ENCODE measurements around the gene ACTN2.

ACTN2 gene

DNA sequence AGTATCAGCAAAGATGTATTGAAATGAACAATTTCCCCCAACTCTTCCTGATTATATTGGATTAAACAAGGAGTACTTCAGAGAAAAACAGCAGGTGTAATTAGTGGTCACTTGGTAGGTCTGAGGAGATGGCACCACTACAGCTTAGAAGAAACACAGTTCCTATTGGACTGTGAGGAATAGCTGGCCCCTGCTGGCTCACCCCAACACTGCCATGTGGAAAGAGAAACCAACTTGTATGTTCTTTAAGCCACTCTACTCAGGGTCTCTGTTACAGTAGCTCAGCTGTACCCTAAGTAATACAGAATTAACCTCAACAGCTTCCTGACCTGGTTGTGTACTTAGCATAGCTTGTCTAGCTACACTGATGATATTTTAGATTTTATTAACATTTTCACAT, 82.3 kb downstream of the ACTN2 start:
- no peaks in the 10 kb centered on the region for H4K20me1 ChIP-seq (ENCODE audit: insufficient read depth, low read length)
- no peaks in the 10 kb centered on the region for H3K9me3 ChIP-seq (ENCODE audit: insufficient read depth, low read length)
- H3K4me2 ChIP-seq (ENCODE audit: low read length) = no peak overlapping the region
- H3K79me2 ChIP-seq (ENCODE audit: low read length) = no peaks in the 10 kb centered on the region
- no peak overlapping the region for H3K27ac ChIP-seq (ENCODE audit: low read length)
- H3K36me3 ChIP-seq (replicated peaks; ENCODE audit: low read depth, low read length) = no peaks in the 10 kb centered on the region
- H3K9ac ChIP-seq (ENCODE audit: low read length) = no peak overlapping the region
- TF ChIP-seq, protein P1, sequence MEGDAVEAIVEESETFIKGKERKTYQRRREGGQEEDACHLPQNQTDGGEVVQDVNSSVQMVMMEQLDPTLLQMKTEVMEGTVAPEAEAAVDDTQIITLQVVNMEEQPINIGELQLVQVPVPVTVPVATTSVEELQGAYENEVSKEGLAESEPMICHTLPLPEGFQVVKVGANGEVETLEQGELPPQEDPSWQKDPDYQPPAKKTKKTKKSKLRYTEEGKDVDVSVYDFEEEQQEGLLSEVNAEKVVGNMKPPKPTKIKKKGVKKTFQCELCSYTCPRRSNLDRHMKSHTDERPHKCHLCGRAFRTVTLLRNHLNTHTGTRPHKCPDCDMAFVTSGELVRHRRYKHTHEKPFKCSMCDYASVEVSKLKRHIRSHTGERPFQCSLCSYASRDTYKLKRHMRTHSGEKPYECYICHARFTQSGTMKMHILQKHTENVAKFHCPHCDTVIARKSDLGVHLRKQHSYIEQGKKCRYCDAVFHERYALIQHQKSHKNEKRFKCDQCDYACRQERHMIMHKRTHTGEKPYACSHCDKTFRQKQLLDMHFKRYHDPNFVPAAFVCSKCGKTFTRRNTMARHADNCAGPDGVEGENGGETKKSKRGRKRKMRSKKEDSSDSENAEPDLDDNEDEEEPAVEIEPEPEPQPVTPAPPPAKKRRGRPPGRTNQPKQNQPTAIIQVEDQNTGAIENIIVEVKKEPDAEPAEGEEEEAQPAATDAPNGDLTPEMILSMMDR (IDR thresholded peaks at IDR 0.05; ENCODE audit: low read depth, low read length) = no peak
- no peaks in the 10 kb centered on the region for H3K4me1 ChIP-seq (ENCODE audit: low read length)
- H3K4me3 ChIP-seq (ENCODE audit: low read length) = no peak overlapping the region
- no peak overlapping the region for H2AFZ ChIP-seq (ENCODE audit: low read depth, low read length)
- peaks cover 37% of the 10 kb centered on the region for H3K27me3 ChIP-seq (ENCODE audit: low read depth, low read length)

DNA sequence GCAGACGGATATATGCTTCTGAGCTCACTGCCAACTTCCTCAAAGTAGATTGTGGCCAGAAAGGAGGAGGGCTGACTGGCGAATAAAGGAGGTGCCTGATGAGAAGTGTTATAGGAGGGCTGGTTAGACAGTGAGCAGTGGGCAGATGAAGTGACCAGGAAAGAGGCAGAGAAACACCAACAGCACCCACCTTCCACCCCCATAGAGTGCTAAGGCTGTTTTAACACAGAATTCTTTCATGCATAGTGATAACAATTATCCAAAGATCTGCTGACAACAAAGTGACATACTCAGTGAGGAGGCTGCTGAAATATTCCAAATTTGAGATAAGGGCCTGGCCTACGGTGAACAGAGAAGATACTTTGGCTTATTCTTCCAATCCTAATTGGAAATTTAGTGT, 87.6 kb downstream of the ACTN2 start:
- H3K27me3 ChIP-seq (ENCODE audit: low read depth, low read length) = peaks cover 16% of the 10 kb centered on the region
- no peaks in the 10 kb centered on the region for H3K4me1 ChIP-seq (ENCODE audit: low read length)
- TF ChIP-seq EZH2phosphoT487 (IDR thresholded peaks at IDR 0.05; ENCODE audit: low read depth) = no peak
- TF ChIP-seq, protein P1 (IDR thresholded peaks at IDR 0.05; ENCODE audit: low read depth, low read length) = no peak
- no peaks in the 10 kb centered on the region for H3K79me2 ChIP-seq (ENCODE audit: low read length)
- no peaks in the 10 kb centered on the region for H4K20me1 ChIP-seq (ENCODE audit: insufficient read depth, low read length)
- H3K9ac ChIP-seq (ENCODE audit: low read length) = no peak overlapping the region
- H3K9me3 ChIP-seq (ENCODE audit: insufficient read depth, low read length) = 0 out of 2 replicates have a peak, but pooled peaks cover 3% of the 10 kb centered on the region
- no peak overlapping the region for H2AFZ ChIP-seq (ENCODE audit: low read depth, low read length)
- H3K36me3 ChIP-seq (replicated peaks; ENCODE audit: low read depth, low read length) = no peaks in the 10 kb centered on the region
- H3K27ac ChIP-seq (ENCODE audit: low read length) = no peak overlapping the region
- no peak overlapping the region for H3K4me2 ChIP-seq (ENCODE audit: low read length)
- H3K4me3 ChIP-seq (ENCODE audit: low read length) = no peak overlapping the region

DNA sequence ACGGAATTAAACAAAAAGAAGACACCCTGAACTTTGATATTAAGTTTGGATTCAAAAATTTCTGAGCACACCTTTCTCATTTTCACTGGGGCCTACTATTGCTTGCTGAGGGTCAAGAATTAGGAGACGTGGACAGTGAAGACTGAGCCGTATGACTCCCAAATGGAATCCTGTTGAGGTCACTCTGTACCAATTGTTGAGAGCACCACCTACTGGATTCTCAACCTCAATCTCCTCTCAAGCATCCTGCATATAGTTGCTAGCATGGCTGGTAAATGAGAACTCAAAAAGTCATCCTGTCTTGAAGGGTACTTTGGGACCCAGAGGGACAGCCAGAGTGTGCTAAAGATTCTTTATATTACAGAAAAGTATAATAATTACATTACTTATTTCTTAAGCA, 88.6 kb downstream of the ACTN2 start:
- Histone ChIP-seq H3K4me1 (ENCODE audit: low read length) (no peaks in the 10 kb centered on the region), H2AFZ (ENCODE audit: low read depth, low read length) (no peak overlapping the region), H3K9me3 (ENCODE audit: insufficient read depth, low read length) (0 out of 2 replicates have a peak, but pooled peaks cover 3% of the 10 kb centered on the region), H3K9ac (ENCODE audit: low read length) (no peak overlapping the region), H3K27me3 (ENCODE audit: low read depth, low read length) (peaks cover 10% of the 10 kb centered on the region), H4K20me1 (ENCODE audit: insufficient read depth, low read length) (no peaks in the 10 kb centered on the region), H3K27ac (ENCODE audit: low read length) (no peak overlapping the region), H3K4me2 (ENCODE audit: low read length) (no peak overlapping the region), H3K79me2 (ENCODE audit: low read length) (no peaks in the 10 kb centered on the region), H3K36me3 (replicated peaks; ENCODE audit: low read depth, low read length) (no peaks in the 10 kb centered on the region), H3K4me3 (ENCODE audit: low read length) (no peak overlapping the region)
- TF ChIP-seq EZH2phosphoT487 (IDR thresholded peaks at IDR 0.05; ENCODE audit: low read depth) = no peak
- TF ChIP-seq, protein P1 (IDR thresholded peaks at IDR 0.05; ENCODE audit: low read depth, low read length) = peak; percentile 47

DNA sequence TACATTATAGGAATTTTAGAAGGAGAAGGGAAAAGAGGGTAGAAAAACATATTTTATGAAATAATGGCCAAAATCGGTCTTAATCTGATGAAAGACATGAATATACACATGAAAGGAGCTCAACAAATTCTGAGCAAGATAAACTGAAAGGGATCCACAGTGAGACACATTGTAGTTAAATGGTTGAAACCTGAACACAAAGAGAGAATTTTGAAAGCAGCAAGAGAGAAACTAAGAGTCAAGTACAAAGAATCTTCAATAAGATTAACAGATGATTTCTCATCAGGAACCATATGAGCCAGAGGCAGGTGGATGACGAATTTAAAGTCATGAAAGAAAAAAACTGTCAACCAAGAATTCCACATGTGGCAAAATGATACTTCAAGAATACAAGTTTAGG, 93.0 kb downstream of the ACTN2 start:
- no peaks in the 10 kb centered on the region for H3K36me3 ChIP-seq (replicated peaks; ENCODE audit: low read depth, low read length)
- H3K9ac ChIP-seq (ENCODE audit: low read length) = no peak overlapping the region
- H3K27ac ChIP-seq (ENCODE audit: low read length) = no peak overlapping the region
- no peak overlapping the region for H3K4me3 ChIP-seq (ENCODE audit: low read length)
- H3K4me2 ChIP-seq (ENCODE audit: low read length) = no peak overlapping the region
- no peak for TF ChIP-seq EZH2phosphoT487 (IDR thresholded peaks at IDR 0.05; ENCODE audit: low read depth)
- TF ChIP-seq, protein P1 (IDR thresholded peaks at IDR 0.05; ENCODE audit: low read depth, low read length) = no peak
- no peaks in the 10 kb centered on the region for H3K79me2 ChIP-seq (ENCODE audit: low read length)
- no peaks in the 10 kb centered on the region for H3K4me1 ChIP-seq (ENCODE audit: low read length)
- H3K27me3 ChIP-seq (ENCODE audit: low read depth, low read length) = peaks cover 13% of the 10 kb centered on the region; the same call in 1 of the 2 replicates
- 0 out of 2 replicates have a peak, but pooled peaks cover 3% of the 10 kb centered on the region for H3K9me3 ChIP-seq (ENCODE audit: insufficient read depth, low read length)
- no peak overlapping the region for H2AFZ ChIP-seq (ENCODE audit: low read depth, low read length)
- H4K20me1 ChIP-seq (ENCODE audit: insufficient read depth, low read length) = no peaks in the 10 kb centered on the region
